Measurements from ENCODE around the gene TRIM66.

The TRIM66 gene

DNA sequence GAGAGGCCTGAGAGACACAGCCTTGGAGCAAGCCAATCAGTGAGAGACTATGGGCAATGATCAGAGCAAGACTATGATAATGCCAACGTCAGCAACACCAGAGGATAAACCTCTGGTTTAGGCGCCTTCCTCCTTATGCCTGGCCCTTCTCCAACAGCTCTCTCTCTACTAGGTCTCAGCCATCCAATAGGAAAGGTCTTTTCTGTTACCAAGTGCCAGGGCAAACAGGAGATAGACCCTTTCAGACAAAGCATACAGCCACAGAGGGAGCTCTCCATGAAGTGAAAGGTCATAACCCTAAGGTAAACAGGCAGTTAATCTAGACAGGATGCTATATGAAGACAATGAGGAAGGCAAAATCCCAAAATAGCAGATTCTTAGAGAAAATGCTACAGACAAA is 98.0 kb downstream of the TRIM66 start:
- ATAC-seq (ENCODE audit: insufficient read depth, low read depth) (no peak), DNase-seq (no peak)
- Histone ChIP-seq H3K27me3 (ENCODE audit: insufficient read depth, low read length, poor library complexity) (peaks cover 6% of the 10 kb centered on the region), H3K9ac (ENCODE audit: low read depth, low read length) (no peak overlapping the region), H3K4me1 (ENCODE audit: insufficient read depth, low read length) (no peaks in the 10 kb centered on the region), H4K20me1 (ENCODE audit: insufficient read depth, low read length) (no peaks in the 10 kb centered on the region), H3K27ac (ENCODE audit: low read length) (no peak overlapping the region), H2AFZ (ENCODE audit: low read depth, low read length) (no peak overlapping the region), H3K79me2 (ENCODE audit: insufficient read depth, low read length) (no peaks in the 10 kb centered on the region), H3K36me3 (ENCODE audit: insufficient read depth, low read length) (no peaks in the 10 kb centered on the region), H3K4me3 (ENCODE audit: low read depth in 1 of 2, low read length in 2 of 2) (no peak overlapping the region), H3K4me2 (ENCODE audit: insufficient read depth, low read length) (no peak overlapping the region), H3K9me3 (ENCODE audit: insufficient read depth, low read length, severe bottlenecking) (no peaks in the 10 kb centered on the region)
- no peak for TF ChIP-seq EZH2 (IDR thresholded peaks at IDR 0.05; ENCODE audit: borderline replicate concordance, low read depth, low read length, severe bottlenecking)
- TF ChIP-seq, protein P1, sequence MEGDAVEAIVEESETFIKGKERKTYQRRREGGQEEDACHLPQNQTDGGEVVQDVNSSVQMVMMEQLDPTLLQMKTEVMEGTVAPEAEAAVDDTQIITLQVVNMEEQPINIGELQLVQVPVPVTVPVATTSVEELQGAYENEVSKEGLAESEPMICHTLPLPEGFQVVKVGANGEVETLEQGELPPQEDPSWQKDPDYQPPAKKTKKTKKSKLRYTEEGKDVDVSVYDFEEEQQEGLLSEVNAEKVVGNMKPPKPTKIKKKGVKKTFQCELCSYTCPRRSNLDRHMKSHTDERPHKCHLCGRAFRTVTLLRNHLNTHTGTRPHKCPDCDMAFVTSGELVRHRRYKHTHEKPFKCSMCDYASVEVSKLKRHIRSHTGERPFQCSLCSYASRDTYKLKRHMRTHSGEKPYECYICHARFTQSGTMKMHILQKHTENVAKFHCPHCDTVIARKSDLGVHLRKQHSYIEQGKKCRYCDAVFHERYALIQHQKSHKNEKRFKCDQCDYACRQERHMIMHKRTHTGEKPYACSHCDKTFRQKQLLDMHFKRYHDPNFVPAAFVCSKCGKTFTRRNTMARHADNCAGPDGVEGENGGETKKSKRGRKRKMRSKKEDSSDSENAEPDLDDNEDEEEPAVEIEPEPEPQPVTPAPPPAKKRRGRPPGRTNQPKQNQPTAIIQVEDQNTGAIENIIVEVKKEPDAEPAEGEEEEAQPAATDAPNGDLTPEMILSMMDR (IDR thresholded peaks at IDR 0.05; ENCODE audit: borderline replicate concordance, extremely low read depth, low read length, poor library complexity, severe bottlenecking): no peak

DNA sequence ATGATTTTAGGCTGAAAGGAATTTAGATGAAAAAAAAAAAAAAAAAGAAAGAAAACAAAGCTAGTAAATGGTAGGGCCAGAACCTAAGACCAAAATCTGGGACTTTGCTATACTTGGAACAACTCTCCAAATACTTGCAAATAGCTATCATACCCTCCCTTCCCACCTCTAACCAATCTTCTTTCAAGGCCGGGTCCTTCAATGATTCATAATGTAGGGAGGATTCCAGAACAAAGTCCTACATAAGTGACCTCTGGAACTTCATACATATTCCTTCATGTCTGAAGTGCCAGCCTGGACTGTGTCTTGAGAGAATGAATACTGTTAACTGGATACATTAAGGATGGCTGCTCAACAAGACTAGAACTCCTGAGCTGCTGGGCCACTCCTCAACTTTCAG is 98.4 kb downstream of the TRIM66 start:
- ATAC-seq (ENCODE audit: insufficient read depth, low read depth) (no peak), DNase-seq (no peak)
- no peak overlapping the region for H3K4me3 ChIP-seq (ENCODE audit: low read depth in 1 of 2, low read length in 2 of 2)
- no peaks in the 10 kb centered on the region for H3K4me1 ChIP-seq (ENCODE audit: insufficient read depth, low read length)
- H3K27me3 ChIP-seq (ENCODE audit: insufficient read depth, low read length, poor library complexity): peaks cover 6% of the 10 kb centered on the region
- no peak for TF ChIP-seq EZH2 (IDR thresholded peaks at IDR 0.05; ENCODE audit: borderline replicate concordance, low read depth, low read length, severe bottlenecking)
- TF ChIP-seq, protein P1 (IDR thresholded peaks at IDR 0.05; ENCODE audit: borderline replicate concordance, extremely low read depth, low read length, poor library complexity, severe bottlenecking): no peak
- H3K27ac ChIP-seq (ENCODE audit: low read length): no peak overlapping the region
- H3K9me3 ChIP-seq (ENCODE audit: insufficient read depth, low read length, severe bottlenecking): no peaks in the 10 kb centered on the region
- no peak overlapping the region for H2AFZ ChIP-seq (ENCODE audit: low read depth, low read length)
- no peak overlapping the region for H3K4me2 ChIP-seq (ENCODE audit: insufficient read depth, low read length)
- no peaks in the 10 kb centered on the region for H4K20me1 ChIP-seq (ENCODE audit: insufficient read depth, low read length)
- no peak overlapping the region for H3K9ac ChIP-seq (ENCODE audit: low read depth, low read length)
- no peaks in the 10 kb centered on the region for H3K36me3 ChIP-seq (ENCODE audit: insufficient read depth, low read length)
- no peaks in the 10 kb centered on the region for H3K79me2 ChIP-seq (ENCODE audit: insufficient read depth, low read length)

DNA sequence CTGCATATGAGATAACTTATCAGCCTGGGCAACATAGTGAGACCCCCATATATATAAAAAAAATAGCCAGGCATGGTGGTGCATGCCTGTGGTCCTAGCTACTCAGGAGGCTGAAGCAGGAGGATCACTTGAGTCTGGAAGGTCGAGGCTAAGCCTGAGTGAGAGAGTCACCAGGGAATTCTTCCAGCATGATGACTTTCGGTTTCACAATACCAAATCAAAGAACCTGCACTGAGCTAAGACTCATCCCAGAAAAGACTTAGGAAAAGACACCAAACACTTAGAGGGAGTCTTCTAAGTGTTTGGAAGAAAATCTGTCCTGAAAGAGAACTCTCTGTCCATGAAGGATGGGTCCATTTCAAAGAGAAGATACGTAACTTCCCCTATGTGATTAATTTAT is 101.2 kb downstream of the TRIM66 start:
- Histone ChIP-seq H3K4me2 (ENCODE audit: insufficient read depth, low read length) (no peak overlapping the region), H3K9me3 (ENCODE audit: insufficient read depth, low read length, severe bottlenecking) (no peaks in the 10 kb centered on the region), H4K20me1 (ENCODE audit: insufficient read depth, low read length) (no peaks in the 10 kb centered on the region), H3K4me3 (ENCODE audit: low read depth in 1 of 2, low read length in 2 of 2) (no peak overlapping the region), H3K79me2 (ENCODE audit: insufficient read depth, low read length) (no peaks in the 10 kb centered on the region), H3K36me3 (ENCODE audit: insufficient read depth, low read length) (no peaks in the 10 kb centered on the region), H3K27me3 (ENCODE audit: insufficient read depth, low read length, poor library complexity) (no peaks in the 10 kb centered on the region), H3K4me1 (ENCODE audit: insufficient read depth, low read length) (no peaks in the 10 kb centered on the region), H2AFZ (ENCODE audit: low read depth, low read length) (no peak overlapping the region), H3K27ac (ENCODE audit: low read length) (no peak overlapping the region), H3K9ac (ENCODE audit: low read depth, low read length) (no peak overlapping the region)
- DNase-seq (no peak), ATAC-seq (ENCODE audit: insufficient read depth, low read depth) (no peak)
- TF ChIP-seq EZH2 (IDR thresholded peaks at IDR 0.05; ENCODE audit: borderline replicate concordance, low read depth, low read length, severe bottlenecking): no peak
- TF ChIP-seq, protein P1 (IDR thresholded peaks at IDR 0.05; ENCODE audit: borderline replicate concordance, extremely low read depth, low read length, poor library complexity, severe bottlenecking): no peak
